HG03095 (cell line): ENCODE data around the gene CHD8.
A peak's percentile ranks its signal among the peaks of the same experiment; 100 is the strongest.
"Not testable (repeated sequence)": the region's sequence is repeated elsewhere in the genome, so short reads cannot be mapped to it uniquely, and the experiment has no call there.

Source experiments
- ATAC-seq: cut with Tn5 transposase; IDR thresholded peaks from one replicate; pipeline ENCODE4 v1.9.1; 2021; ENCODE audit warnings: moderate library complexity; ENCODE audit not compliant: unreplicated experiment

Gene CHD8

GRCh38 chr14:21455912-21456667 lies at the start of gene CHD8:
CHD8 (minus strand) TSS chr14:21456123; CDS start chr14:21431643, 24,480 bp downstream.
- ATAC-seq: peak; percentile 95

GRCh38 chr14:21505012-21505553 lies 49.2 kb upstream of the CHD8 start:
- peak; percentile 82 for ATAC-seq

GRCh38 chr14:21503376-21503775 lies 47.5 kb upstream of the CHD8 start:
- no peak for ATAC-seq

GRCh38 chr14:21501568-21501967 lies 45.6 kb upstream of the CHD8 start:
- ATAC-seq: no peak

- no peak for ATAC-seq
Measured at GRCh38 chr14:21498540-21499526, 42.9 kb upstream of the CHD8 start.

- no peak for ATAC-seq
Measured at GRCh38 chr14:21496453-21496852, 40.5 kb upstream of the CHD8 start.

GRCh38 chr14:21494902-21495762 lies 39.2 kb upstream of the CHD8 start:
- no peak for ATAC-seq

- no peak for ATAC-seq
Measured at GRCh38 chr14:21486640-21487087, 30.7 kb upstream of the CHD8 start.

GRCh38 chr14:21476925-21477681 lies 21.2 kb upstream of the CHD8 start, which contains the start of the genes RAB2B and TOX4:
RAB2B (minus strand) TSS chr14:21476959; CDS start chr14:21476872, 87 bp downstream.
TOX4 (plus strand) TSS chr14:21477195; CDS start chr14:21477279, 84 bp downstream.
- ATAC-seq: peak; percentile 100

- ATAC-seq: peak; percentile 27
Measured at GRCh38 chr14:21476523-21476924, 20.6 kb upstream of the CHD8 start.

GRCh38 chr14:21475767-21476522 lies 20.0 kb upstream of the CHD8 start:
- no peak for ATAC-seq

- ATAC-seq: no peak
Measured at GRCh38 chr14:21467616-21468015, 11.7 kb upstream of the CHD8 start.

- peak; percentile 22 for ATAC-seq
Measured at GRCh38 chr14:21455592-21455911, 371 bp downstream of the CHD8 start.

- no peak for ATAC-seq
Measured at GRCh38 chr14:21454843-21455544, 929 bp downstream of the CHD8 start.

- ATAC-seq: no peak
Measured at GRCh38 chr14:21449899-21450216, 6.1 kb downstream of the CHD8 start.

- not testable (repeated sequence) for ATAC-seq
Measured at GRCh38 chr14:21442657-21443056, 13.3 kb downstream of the CHD8 start.

GRCh38 chr14:21440859-21441258 lies 15.1 kb downstream of the CHD8 start:
- no peak for ATAC-seq
